Adrenal gland (tissue), 19 donors: ENCODE results near the gene TBC1D3H. TPM values are rescaled to one million over a fixed set of nuclear protein-coding genes. Genes with fewer than 3 reads are reported as not detected.
"Not testable (repeated sequence)": the region's sequence is repeated elsewhere in the genome, so short reads cannot be mapped to it uniquely, and the experiment has no call there.

Experiments used
- DNase-seq, 7 donors: peaks; one replicate each; pipeline ENCODE4 v3.0.0-alpha.2; 2019 to 2020
- H3K27ac ChIP-seq, 5 donors: fragments of 200-600 bp; sonication (generic) in 4 of 5; 1 replicate in 3 of 5; 2 replicates in 2 of 5; pipeline versions ENCODE4 v1.5.1 to v1.8.0; 2016 to 2020; ENCODE audit warnings: mild to moderate bottlenecking in 1 of 5
- H3K27me3 ChIP-seq: fragments of 200-600 bp; 2 replicates; pipeline ENCODE4 v1.8.0; 2021
- H3K36me3 ChIP-seq, 2 donors: fragments of 200-600 bp; replicated peaks in 1 of 2; 1 replicate in 1 of 2; 2 replicates in 1 of 2; pipeline versions ENCODE4 v1.5.1 to v1.8.0; 2018 to 2022
- H3K4me1 ChIP-seq, 2 donors: fragments of 200-600 bp; replicated peaks in 1 of 2; 1 replicate in 1 of 2; 2 replicates in 1 of 2; pipeline versions ENCODE4 v1.5.1 to v1.8.0; 2018 to 2021
- H3K4me3 ChIP-seq, 4 donors: fragments of 200-600 bp; sonication (generic) in 3 of 4; one replicate each; pipeline ENCODE4 v1.5.1; 2016 to 2018
- H3K9me3 ChIP-seq, 3 donors: fragments of 200-600 bp; sonication (generic) in 1 of 3; replicated peaks in 1 of 3; 1 replicate in 2 of 3; 2 replicates in 1 of 3; pipeline versions ENCODE4 v1.5.1 to v1.8.0; 2016 to 2021
- WGBS, 4 donors: extraction: QIAGEN DNeasy Blood & Tissue Kit in 2 of 4; methylation state at CpG; one replicate each; pipeline versions ENCODE4 v1.1.5 to v1.1.7; 2013 to 2017; 5-methylcytosine and 5-hydroxymethylcytosine counted together
- intact Hi-C, 2 donors: fragments of 100-400 bp; cut with DNase I; formaldehyde crosslinking; loops; one replicate each; pipeline versions ENCODE4 v1.14.1 to v1.15.0; 2022 to 2023
- long read RNA-seq, 10 donors: library from polyadenylated mRNA in 3 of 10; unstranded in 2 of 10; stranded (forward) in 1 of 10; transcript quantifications; one replicate each; pipeline ENCODE4 v2.0.0 and lab custom pipeline, GENCODE V29; 2021 to 2026
- polyA plus RNA-seq, 3 donors: library from polyadenylated mRNA; stranded (reverse); fragments of 200-250 nt in 2 of 3; fragments of 350-450 nt in 1 of 3; fragmentation: Illumina TruSeq in 1 of 3; extraction: RNeasy Lipid Tissue Mini Kit (QIAGEN cat#74804) in 1 of 3; gene quantifications; one replicate each; pipeline ENCODE4 v1.2.3, GENCODE V29; 2013 to 2014
- small RNA-seq, 2 donors: library from RNA; depleted of rRNA; stranded (forward); fragments of <200 nt; gene quantifications; one replicate each; pipeline ENCODE3, GENCODE V24; 2016
- total RNA-seq, 9 donors: library from RNA; depleted of rRNA in 4 of 9; stranded (reverse); fragments of >200 nt in 4 of 9; fragments of 120-200 nt in 1 of 9; fragmentation: NEBNext Ultra II Directional in 1 of 9; extraction: Animal tissue kit (Norgen Biotek cat#: 25700) in 1 of 9; gene quantifications; one replicate each; pipeline versions ENCODE4 v1.1.0 to v1.2.4, GENCODE V29; 2013 to 2023
- donor health status: healthy with polysubstance abuse.
- donor health status: Bipolar disorder and iron deficiency.
- donor health status: DM: yes; HTN: yes; CAD: no.
- donor health status: DM: no; HTN: no; CAD: no.
- donor health status: DM: no; HTN: no; CAD: no.
- donor health status: DM: yes; HTN: yes; CAD: no.

Gene TBC1D3H
- not detected for total RNA-seq
- polyA plus RNA-seq: 1 to 10 TPM in 1 of 3 donors, not detected in 2; 6.4 TPM
- long read RNA-seq, donor 1: 0 reads
- long read RNA-seq, donor 2: 0 reads
- long read RNA-seq, donor 3: 0 reads
- long read RNA-seq, donor 4: 0 reads
- long read RNA-seq, donor 5: 0 reads
- long read RNA-seq, donor 6: 0 reads
- long read RNA-seq, donor 7: 0 reads
- long read RNA-seq, donor 8: 0 reads
- long read RNA-seq, donor 9: 0 reads
- long read RNA-seq, donor 10: 0 reads

- peak in 2 of 7 donors; percentile 7 to 43 for DNase-seq
- 74 to 83% (median 78%) methylated on average over 8 to 17 of the region's 19 CpGs for WGBS, 4 donors
- H3K9me3 ChIP-seq, intact Hi-C loops, H3K27me3 ChIP-seq, H3K4me1 ChIP-seq, H3K4me3 ChIP-seq, H3K36me3 ChIP-seq, H3K27ac ChIP-seq: not testable (repeated sequence)
These were observed at the start of gene TBC1D3H for GRCh38 chr17:36388385-36389245. TSS of gene TBC1D3H (minus strand) at chr17:36388435. CDS start at chr17:36386895, 1,540 bp downstream.

GRCh38 chr17:36428891-36429290 lies 40.7 kb upstream of the TBC1D3H start:
- H3K4me1 ChIP-seq, DNase-seq, H3K27me3 ChIP-seq, H3K9me3 ChIP-seq, H3K4me3 ChIP-seq, H3K27ac ChIP-seq, intact Hi-C loops, H3K36me3 ChIP-seq: not testable (repeated sequence)
- 78 to 88% methylated on average over 5 to 6 of the region's 13 CpGs; no CpG with 5 or more reads in 2 of the 4 donors for WGBS, 4 donors

GRCh38 chr17:36415180-36415941 lies 27.1 kb upstream of the TBC1D3H start:
- H3K27me3 ChIP-seq, H3K9me3 ChIP-seq, intact Hi-C loops, H3K4me1 ChIP-seq, H3K36me3 ChIP-seq, H3K27ac ChIP-seq, H3K4me3 ChIP-seq, DNase-seq: not testable (repeated sequence)
- WGBS, 4 donors: 80 to 90% methylated on average over 1 to 2 of the region's 2 CpGs; no CpG with 5 or more reads in 2 of the 4 donors

GRCh38 chr17:36390943-36391645 lies 2.9 kb upstream of the TBC1D3H start:
- H3K36me3 ChIP-seq, H3K27me3 ChIP-seq, DNase-seq, H3K4me1 ChIP-seq, H3K27ac ChIP-seq, intact Hi-C loops, H3K4me3 ChIP-seq, H3K9me3 ChIP-seq: not testable (repeated sequence)
- WGBS, 4 donors: 87 to 89% methylated on average over 2 to 4 of the region's 9 CpGs; no CpG with 5 or more reads in 2 of the 4 donors

GRCh38 chr17:36375938-36376337 lies 12.3 kb downstream of the TBC1D3H start:
- DNase-seq, H3K36me3 ChIP-seq, intact Hi-C loops, H3K4me3 ChIP-seq, H3K4me1 ChIP-seq, H3K27me3 ChIP-seq, H3K9me3 ChIP-seq, H3K27ac ChIP-seq: not testable (repeated sequence)
- WGBS, 4 donors: 100% methylated on average over 3 of the region's 7 CpGs; no CpG with 5 or more reads in 3 of the 4 donors

- H3K36me3 ChIP-seq, H3K27ac ChIP-seq, H3K4me3 ChIP-seq, DNase-seq, intact Hi-C loops, H3K9me3 ChIP-seq, H3K4me1 ChIP-seq, H3K27me3 ChIP-seq: not testable (repeated sequence)
- WGBS, 4 donors: 88 to 100% (median 91%) methylated on average over 1 to 4 of the region's 6 CpGs
These were observed 25.7 kb downstream of the TBC1D3H start for GRCh38 chr17:36362496-36362895.

Small RNAs within 50 kb of the gene (small RNA-seq; reads per million reads assigned to genes)
- 0 reads per million in 2 donors for gene RNU6-1192P

Other genes starting within 250 kb of the TBC1D3H start
- gene TBC1D3B, start 211.8 kb downstream of the TBC1D3H start, total RNA-seq: 10 to 100 TPM in 1 of 9 donors, 1 to 10 TPM in 5, under 1 TPM in 1, not detected in 2; 0.39 to 10.5 (median 2.7) TPM
- 10 to 100 TPM in 2 of 3 donors, not detected in 1; 10.4 to 12.9 TPM for gene TBC1D3B, start 211.8 kb downstream of the TBC1D3H start, polyA plus RNA-seq
- 1 to 10 TPM in 3 of 9 donors, under 1 TPM in 2, not detected in 4; 0.41 to 1.7 (median 1.4) TPM for gene CCL3L1, start 191.7 kb downstream of the TBC1D3H start, total RNA-seq
- gene CCL3L1, start 191.7 kb downstream of the TBC1D3H start, polyA plus RNA-seq: 1 to 10 TPM in 1 of 3 donors, under 1 TPM in 2; 0.54 to 3.0 (median 0.72) TPM
- 1 to 10 TPM in 6 of 9 donors, under 1 TPM in 2, not detected in 1; 0.57 to 3.8 (median 2.2) TPM for gene CCL4L2, start 177.4 kb downstream of the TBC1D3H start, total RNA-seq
- gene CCL4L2, start 177.4 kb downstream of the TBC1D3H start, polyA plus RNA-seq: 1 to 10 TPM; 1.3 to 5.1 (median 2.2) TPM
- under 1 TPM in 3 of 9 donors, not detected in 6; 0.18 to 0.89 (median 0.22) TPM for gene TBC1D3I, start 123.9 kb downstream of the TBC1D3H start, total RNA-seq
- gene TBC1D3I, start 123.9 kb downstream of the TBC1D3H start, polyA plus RNA-seq: 1 to 10 TPM in 2 of 3 donors, not detected in 1; 1.4 to 2.4 TPM
- not detected for gene TBC1D3G, start 64.6 kb downstream of the TBC1D3H start, total RNA-seq
- 10 to 100 TPM in 1 of 3 donors, 1 to 10 TPM in 1, not detected in 1; 2.7 to 79.7 TPM for gene TBC1D3G, start 64.6 kb downstream of the TBC1D3H start, polyA plus RNA-seq
- gene ZNHIT3, start 98.2 kb upstream of the TBC1D3H start, total RNA-seq: 10 to 100 TPM; 13.6 to 65.6 (median 37.9) TPM
- gene ZNHIT3, start 98.2 kb upstream of the TBC1D3H start, polyA plus RNA-seq: 10 to 100 TPM; 26.5 to 59.8 (median 34.5) TPM
- 10 to 100 TPM; 12.0 to 32.5 (median 28.3) TPM for gene MYO19, start 146.4 kb upstream of the TBC1D3H start, total RNA-seq
- 10 to 100 TPM; 16.3 to 43.6 (median 37.5) TPM for gene MYO19, start 146.4 kb upstream of the TBC1D3H start, polyA plus RNA-seq
- 10 to 100 TPM in 1 of 9 donors, 1 to 10 TPM in 8; 1.7 to 13.2 (median 4.8) TPM for gene PIGW, start 146.6 kb upstream of the TBC1D3H start, total RNA-seq
- 10 to 100 TPM in 1 of 3 donors, 1 to 10 TPM in 2; 2.4 to 14.6 (median 3.0) TPM for gene PIGW, start 146.6 kb upstream of the TBC1D3H start, polyA plus RNA-seq
- gene GGNBP2, start 156.5 kb upstream of the TBC1D3H start, total RNA-seq: 10 to 100 TPM; 30.4 to 70.9 (median 63.0) TPM
- 10 to 100 TPM; 39.0 to 87.3 (median 48.5) TPM for gene GGNBP2, start 156.5 kb upstream of the TBC1D3H start, polyA plus RNA-seq
- gene DHRS11, start 203.4 kb upstream of the TBC1D3H start, total RNA-seq: 10 to 100 TPM in 7 of 9 donors, 1 to 10 TPM in 2; 5.9 to 28.1 (median 11.3) TPM
- gene DHRS11, start 203.4 kb upstream of the TBC1D3H start, polyA plus RNA-seq: 10 to 100 TPM; 12.8 to 21.3 (median 13.8) TPM
- 10 to 100 TPM in 4 of 9 donors, 1 to 10 TPM in 5; 5.2 to 18.5 (median 9.8) TPM for gene MRM1, start 213.1 kb upstream of the TBC1D3H start, total RNA-seq
- 10 to 100 TPM in 1 of 3 donors, 1 to 10 TPM in 2; 6.9 to 10.1 (median 7.0) TPM for gene MRM1, start 213.1 kb upstream of the TBC1D3H start, polyA plus RNA-seq